ENCODE data around the gene MN1.

The MN1 gene

DNA sequence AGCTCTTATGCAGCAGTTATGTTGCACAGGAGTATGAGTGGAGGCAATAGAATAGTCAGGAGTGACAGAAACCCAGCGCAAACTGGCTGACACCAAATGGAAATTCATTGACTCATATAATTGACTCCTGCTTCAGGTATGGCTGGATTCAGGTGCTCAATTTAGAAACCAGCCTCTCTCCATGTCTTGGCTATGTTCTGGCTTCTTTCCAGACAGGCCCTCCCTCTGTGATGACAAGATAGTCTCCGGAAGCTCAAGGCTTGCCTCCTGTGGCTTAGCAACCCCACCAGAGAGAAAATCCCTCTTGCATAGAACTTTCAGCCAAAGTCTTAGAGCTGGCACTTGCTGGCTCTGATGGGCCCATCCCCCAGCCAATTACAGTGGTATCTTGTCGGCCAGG, 28.1 kb upstream of the MN1 start:
- DNase-seq (ENCODE audit: low read depth) = no peak
- H3K4me3 ChIP-seq (ENCODE audit: control insufficient read depth, low read depth, low read length) = no peak overlapping the region
- TF ChIP-seq CTCF (conservative IDR thresholded peaks at IDR 0.05; ENCODE audit: control insufficient read depth, insufficient read depth, low read depth, low read length) = no peak

- H3K4me3 ChIP-seq (ENCODE audit: control insufficient read depth, low read depth, low read length) = no peak overlapping the region
- no peak for TF ChIP-seq CTCF (conservative IDR thresholded peaks at IDR 0.05; ENCODE audit: control insufficient read depth, insufficient read depth, low read depth, low read length)
- DNase-seq (ENCODE audit: low read depth) = no peak
Measured at GRCh38 chr22:27827604-27828587, 26.3 kb upstream of the MN1 start.

- peak; percentile 15 for DNase-seq (ENCODE audit: low read depth)
- TF ChIP-seq CTCF (conservative IDR thresholded peaks at IDR 0.05; ENCODE audit: control insufficient read depth, insufficient read depth, low read depth, low read length) = peak; percentile 40
- no peak overlapping the region for H3K4me3 ChIP-seq (ENCODE audit: control insufficient read depth, low read depth, low read length)
Measured at GRCh38 chr22:27825174-27825573, 23.6 kb upstream of the MN1 start.

DNA sequence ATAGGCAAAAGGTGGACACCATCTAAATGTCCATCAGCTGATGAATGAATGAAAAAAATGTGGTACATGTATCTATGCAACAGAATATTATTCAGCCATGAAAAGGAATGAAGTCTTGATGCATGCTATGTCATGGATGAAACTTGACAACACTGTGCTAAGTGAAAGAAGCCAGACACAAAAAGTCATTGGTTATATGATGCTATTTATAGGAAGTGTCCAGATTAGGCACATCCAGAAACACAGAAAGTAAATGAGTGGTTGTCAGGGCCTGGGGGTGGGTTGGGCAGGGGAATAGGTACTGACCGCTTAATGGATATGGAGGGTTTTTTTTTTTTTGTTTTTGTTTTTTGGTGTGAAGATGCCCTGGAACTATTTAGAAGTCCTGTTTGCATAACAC, 21.7 kb upstream of the MN1 start:
- no peak overlapping the region for H3K4me3 ChIP-seq (ENCODE audit: control insufficient read depth, low read depth, low read length)
- TF ChIP-seq CTCF (conservative IDR thresholded peaks at IDR 0.05; ENCODE audit: control insufficient read depth, insufficient read depth, low read depth, low read length) = no peak
- no peak for DNase-seq (ENCODE audit: low read depth)

DNA sequence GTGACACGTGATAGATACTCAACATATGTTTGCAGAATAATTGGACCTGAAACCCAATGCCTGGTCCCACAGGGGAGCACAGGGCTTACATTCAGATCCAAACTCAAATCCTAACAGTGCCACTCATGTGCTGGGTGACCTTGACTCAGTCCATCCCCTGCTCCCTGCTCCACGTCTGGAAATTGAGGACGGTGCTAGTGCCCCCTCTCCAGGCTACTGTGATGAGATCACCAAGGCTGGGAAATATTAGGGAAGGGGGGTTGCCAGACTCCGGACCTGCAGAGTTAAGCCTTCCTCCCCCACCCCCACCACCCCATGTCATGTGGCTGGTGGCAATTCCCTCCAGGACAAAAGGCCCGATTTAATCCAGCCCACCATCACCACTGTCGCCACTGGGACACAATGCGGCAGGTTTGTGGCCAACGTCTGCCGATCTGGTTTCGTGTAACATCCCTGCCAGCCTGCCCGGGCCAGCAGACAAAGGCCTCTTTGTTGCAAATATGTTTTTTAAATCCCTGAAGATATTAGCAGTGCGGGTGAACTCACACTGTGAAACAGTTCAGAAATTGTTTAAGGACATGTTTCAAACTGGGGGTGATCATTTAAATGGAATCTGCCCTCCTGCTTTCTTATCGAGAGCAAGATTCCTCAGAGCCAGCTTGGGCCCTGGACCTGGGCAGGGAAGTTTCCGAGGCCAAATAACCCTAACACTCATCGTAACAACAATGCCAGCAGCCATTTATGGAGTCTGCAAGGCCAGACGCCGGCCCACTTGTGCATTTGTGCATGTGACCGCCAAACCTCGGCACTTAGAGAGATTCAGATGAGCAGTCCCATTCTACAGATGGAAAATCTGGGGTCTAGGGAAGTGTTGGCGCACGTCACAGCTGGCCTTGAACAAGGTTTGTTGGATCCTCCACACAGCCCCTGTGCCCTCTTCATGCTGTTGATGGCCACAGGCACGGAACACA, 19.6 kb upstream of the MN1 start:
- TF ChIP-seq CTCF (conservative IDR thresholded peaks at IDR 0.05; ENCODE audit: control insufficient read depth, insufficient read depth, low read depth, low read length) = no peak
- H3K4me3 ChIP-seq (ENCODE audit: control insufficient read depth, low read depth, low read length) = no peak overlapping the region
- no peak for DNase-seq (ENCODE audit: low read depth)

- no peak overlapping the region for H3K4me3 ChIP-seq (ENCODE audit: control insufficient read depth, low read depth, low read length)
- no peak for TF ChIP-seq CTCF (conservative IDR thresholded peaks at IDR 0.05; ENCODE audit: control insufficient read depth, insufficient read depth, low read depth, low read length)
- no peak for DNase-seq (ENCODE audit: low read depth)
Measured at GRCh38 chr22:27816552-27816951, 15.0 kb upstream of the MN1 start.

All from fibroblast of mammary gland (primary cell).